ENCODE results near the gene RAB3B. TPM values are rescaled to one million over a fixed set of nuclear protein-coding genes. Genes with fewer than 3 reads are reported as not detected.

The RAB3B gene
- total RNA-seq, 1 donor from 2014 or later = 20.4 TPM

GRCh38 chr1:51976846-51977602, 13.5 kb downstream of the RAB3B start:
- H3K27me3 ChIP-seq = no peaks in the 10 kb centered on the region
- no peak overlapping the region for H3K4me3 ChIP-seq
- Mint-ChIP-seq H3K27ac (no peak overlapping the region), H3K27me3 (ENCODE audit: insufficient read depth, low read depth) (peaks cover 8% of the 10 kb centered on the region), H3K4me3 (no peak overlapping the region), H3K9me3 (no peaks in the 10 kb centered on the region), H3K36me3 (peaks cover 3% of the 10 kb centered on the region), H3K4me1 (peaks cover 8% of the 10 kb centered on the region)
- no peak for TF ChIP-seq EZH2phosphoT487 (IDR thresholded peaks at IDR 0.05)
- no peak for TF ChIP-seq EZH2 (IDR thresholded peaks at IDR 0.05)
- TF ChIP-seq, protein P1, sequence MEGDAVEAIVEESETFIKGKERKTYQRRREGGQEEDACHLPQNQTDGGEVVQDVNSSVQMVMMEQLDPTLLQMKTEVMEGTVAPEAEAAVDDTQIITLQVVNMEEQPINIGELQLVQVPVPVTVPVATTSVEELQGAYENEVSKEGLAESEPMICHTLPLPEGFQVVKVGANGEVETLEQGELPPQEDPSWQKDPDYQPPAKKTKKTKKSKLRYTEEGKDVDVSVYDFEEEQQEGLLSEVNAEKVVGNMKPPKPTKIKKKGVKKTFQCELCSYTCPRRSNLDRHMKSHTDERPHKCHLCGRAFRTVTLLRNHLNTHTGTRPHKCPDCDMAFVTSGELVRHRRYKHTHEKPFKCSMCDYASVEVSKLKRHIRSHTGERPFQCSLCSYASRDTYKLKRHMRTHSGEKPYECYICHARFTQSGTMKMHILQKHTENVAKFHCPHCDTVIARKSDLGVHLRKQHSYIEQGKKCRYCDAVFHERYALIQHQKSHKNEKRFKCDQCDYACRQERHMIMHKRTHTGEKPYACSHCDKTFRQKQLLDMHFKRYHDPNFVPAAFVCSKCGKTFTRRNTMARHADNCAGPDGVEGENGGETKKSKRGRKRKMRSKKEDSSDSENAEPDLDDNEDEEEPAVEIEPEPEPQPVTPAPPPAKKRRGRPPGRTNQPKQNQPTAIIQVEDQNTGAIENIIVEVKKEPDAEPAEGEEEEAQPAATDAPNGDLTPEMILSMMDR (IDR thresholded peaks at IDR 0.05) = no peak
- no peak overlapping the region for H2AFZ ChIP-seq (replicated peaks)
- H3K4me2 ChIP-seq = no peak overlapping the region
- H3K79me2 ChIP-seq (ENCODE audit: low read depth) = peaks cover 4% of the 10 kb centered on the region
- no peaks in the 10 kb centered on the region for H3K4me1 ChIP-seq
- H4K20me1 ChIP-seq (ENCODE audit: low read depth) = no peaks in the 10 kb centered on the region
- no peaks in the 10 kb centered on the region for H3F3A ChIP-seq (ENCODE audit: low read depth)
- H3K27ac ChIP-seq = no peak overlapping the region
- H3K9ac ChIP-seq = no peak overlapping the region
- no peaks in the 10 kb centered on the region for H3K36me3 ChIP-seq
- H3K9me3 ChIP-seq (ENCODE audit: low read depth) = no peaks in the 10 kb centered on the region
- DNase-seq (ENCODE audit: low spot score) = no peak

DNA sequence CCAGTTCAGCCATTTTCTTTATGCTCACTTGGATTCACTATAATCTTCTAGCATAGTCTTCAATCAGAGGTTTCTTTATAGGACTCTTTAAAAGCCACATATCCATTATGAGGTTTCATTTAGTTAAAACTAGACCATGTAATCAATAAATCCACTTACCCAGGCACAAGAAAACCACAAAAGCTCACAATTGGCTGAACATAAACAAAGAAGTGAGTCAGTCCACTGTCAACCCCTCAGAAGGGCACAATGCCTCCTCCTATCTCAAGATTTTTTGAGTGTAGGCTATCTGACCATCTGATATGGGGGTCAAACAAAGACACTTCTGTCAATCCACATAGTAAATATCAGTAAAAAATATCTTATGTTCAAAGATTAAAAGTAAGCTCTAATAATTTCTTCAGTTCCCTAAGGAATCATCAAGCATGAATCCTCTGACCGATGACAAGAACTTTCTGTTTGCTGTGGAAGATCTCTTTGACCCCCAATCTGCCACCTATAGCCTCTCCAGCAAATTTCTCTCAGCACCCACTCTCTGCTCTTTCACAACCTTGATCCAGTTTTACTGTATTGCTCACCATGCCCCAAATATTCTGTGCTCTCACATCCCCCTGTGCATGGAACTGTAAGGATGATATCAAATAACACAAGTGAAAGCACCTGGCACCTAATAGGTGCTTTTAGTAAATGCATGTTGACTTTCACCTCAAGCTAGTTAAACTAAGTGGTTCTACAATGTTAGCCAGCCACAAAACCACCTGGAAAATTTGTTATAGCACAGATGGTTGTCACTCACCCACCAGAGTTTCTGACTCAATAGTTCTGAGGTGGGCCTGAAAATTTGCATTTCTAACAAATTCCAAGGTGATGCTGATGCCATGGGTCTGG, 16.7 kb downstream of the RAB3B start:
- no peaks in the 10 kb centered on the region for H4K20me1 ChIP-seq (ENCODE audit: low read depth)
- DNase-seq (ENCODE audit: low spot score) = no peak
- H3K4me1 ChIP-seq = no peaks in the 10 kb centered on the region
- no peak overlapping the region for H3K4me3 ChIP-seq
- Mint-ChIP-seq H3K9me3 (no peaks in the 10 kb centered on the region), H3K36me3 (peaks cover 5% of the 10 kb centered on the region), H3K27me3 (ENCODE audit: insufficient read depth, low read depth) (peaks cover 16% of the 10 kb centered on the region), H3K4me1 (peaks cover 17% of the 10 kb centered on the region), H3K4me3 (no peak overlapping the region), H3K27ac (no peak overlapping the region)
- no peaks in the 10 kb centered on the region for H3K27me3 ChIP-seq
- no peaks in the 10 kb centered on the region for H3F3A ChIP-seq (ENCODE audit: low read depth)
- H3K9ac ChIP-seq = no peak overlapping the region
- no peaks in the 10 kb centered on the region for H3K36me3 ChIP-seq
- H2AFZ ChIP-seq (replicated peaks) = no peak overlapping the region
- no peak for TF ChIP-seq EZH2 (IDR thresholded peaks at IDR 0.05)
- TF ChIP-seq, protein P1 (IDR thresholded peaks at IDR 0.05) = no peak
- no peak for TF ChIP-seq EZH2phosphoT487 (IDR thresholded peaks at IDR 0.05)
- H3K79me2 ChIP-seq (ENCODE audit: low read depth) = no peaks in the 10 kb centered on the region
- no peak overlapping the region for H3K27ac ChIP-seq
- no peak overlapping the region for H3K4me2 ChIP-seq
- H3K9me3 ChIP-seq (ENCODE audit: low read depth) = no peaks in the 10 kb centered on the region

DNA sequence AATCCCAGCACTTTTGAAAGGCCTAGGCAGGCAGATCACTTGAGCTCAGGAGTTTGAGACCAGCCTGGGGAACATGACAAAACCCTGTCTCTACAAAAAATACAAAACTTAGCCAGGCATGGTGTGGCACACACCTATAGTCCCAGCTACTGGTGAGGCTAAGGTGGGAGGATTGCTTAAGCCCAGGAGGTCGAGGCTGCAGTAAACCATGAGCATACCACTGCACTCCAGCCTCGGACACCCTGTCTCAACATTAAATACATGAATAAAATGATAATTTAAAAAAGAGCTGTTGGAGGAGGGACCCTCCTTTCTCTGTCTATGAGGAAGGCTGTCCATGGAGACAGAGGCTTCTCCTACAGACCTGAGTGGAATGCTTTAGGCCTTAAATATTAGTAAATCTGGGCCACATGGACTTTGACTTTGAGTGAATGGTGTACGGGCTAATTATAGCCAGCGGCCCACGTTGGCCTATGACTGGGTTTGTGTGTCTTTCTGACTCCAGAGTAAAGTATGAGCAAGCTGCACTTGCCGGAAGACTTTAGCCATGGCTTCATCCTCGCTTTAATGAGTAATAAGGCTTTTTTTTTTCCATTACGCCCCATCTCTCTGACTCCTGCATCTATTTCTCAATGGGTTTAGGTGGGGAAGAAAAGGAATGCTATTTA, 21.3 kb downstream of the RAB3B start:
- peaks cover 8% of the 10 kb centered on the region for H3K36me3 Mint-ChIP-seq
- H3K4me3 Mint-ChIP-seq = no peak overlapping the region
- no peak for DNase-seq (ENCODE audit: low spot score)
- Histone ChIP-seq H3K36me3 (no peaks in the 10 kb centered on the region), H3K4me1 (peaks cover 6% of the 10 kb centered on the region), H4K20me1 (ENCODE audit: low read depth) (no peaks in the 10 kb centered on the region), H3F3A (ENCODE audit: low read depth) (no peaks in the 10 kb centered on the region), H3K4me3 (no peak overlapping the region), H3K27me3 (no peaks in the 10 kb centered on the region), H2AFZ (replicated peaks) (no peak overlapping the region), H3K4me2 (no peak overlapping the region), H3K27ac (no peak overlapping the region), H3K9ac (no peak overlapping the region), H3K79me2 (ENCODE audit: low read depth) (no peaks in the 10 kb centered on the region), H3K9me3 (ENCODE audit: low read depth) (no peaks in the 10 kb centered on the region)
- TF ChIP-seq, protein P1 (IDR thresholded peaks at IDR 0.05) = no peak
- no peak for TF ChIP-seq EZH2 (IDR thresholded peaks at IDR 0.05)
- TF ChIP-seq EZH2phosphoT487 (IDR thresholded peaks at IDR 0.05) = no peak
- peaks cover 16% of the 10 kb centered on the region for H3K27me3 Mint-ChIP-seq (ENCODE audit: insufficient read depth, low read depth)
- H3K9me3 Mint-ChIP-seq = no peaks in the 10 kb centered on the region
- H3K4me1 Mint-ChIP-seq = peaks cover 23% of the 10 kb centered on the region
- no peak overlapping the region for H3K27ac Mint-ChIP-seq
